NB4 (cell line): ENCODE measurements around the gene PPIL1.

ENCODE experiments used
- DNase-seq: peaks from one replicate; pipeline ENCODE4 v3.0.0; 2010; ENCODE audit warnings: low read depth
- H3K4me3 ChIP-seq: one replicate; pipeline ENCODE4 v1.5.1; 2011; ENCODE audit warnings: mild to moderate bottlenecking, low read depth, low read length, moderate library complexity
- MYC ChIP-seq: IDR thresholded peaks from 2 replicates; pipeline ENCODE4 v1.6.1; 2011; ENCODE audit warnings: low read depth, low read length
- POLR2A ChIP-seq: IDR thresholded peaks from 2 replicates; pipeline ENCODE4 v1.6.1; 2011; ENCODE audit warnings: mild to moderate bottlenecking; ENCODE audit not compliant: insufficient read length; ENCODE audit errors: extremely low read depth
- TF ChIP-seq, protein P1 (sequence below): IDR thresholded peaks from one replicate; pipeline ENCODE4 v1.5.1; 2012; ENCODE audit warnings: low read depth, low read length
- TF ChIP-seq, protein P2 (sequence below): IDR thresholded peaks from 2 replicates; pipeline ENCODE4 v1.6.1; 2011; ENCODE audit warnings: low read depth, low read length

The PPIL1 gene

DNA sequence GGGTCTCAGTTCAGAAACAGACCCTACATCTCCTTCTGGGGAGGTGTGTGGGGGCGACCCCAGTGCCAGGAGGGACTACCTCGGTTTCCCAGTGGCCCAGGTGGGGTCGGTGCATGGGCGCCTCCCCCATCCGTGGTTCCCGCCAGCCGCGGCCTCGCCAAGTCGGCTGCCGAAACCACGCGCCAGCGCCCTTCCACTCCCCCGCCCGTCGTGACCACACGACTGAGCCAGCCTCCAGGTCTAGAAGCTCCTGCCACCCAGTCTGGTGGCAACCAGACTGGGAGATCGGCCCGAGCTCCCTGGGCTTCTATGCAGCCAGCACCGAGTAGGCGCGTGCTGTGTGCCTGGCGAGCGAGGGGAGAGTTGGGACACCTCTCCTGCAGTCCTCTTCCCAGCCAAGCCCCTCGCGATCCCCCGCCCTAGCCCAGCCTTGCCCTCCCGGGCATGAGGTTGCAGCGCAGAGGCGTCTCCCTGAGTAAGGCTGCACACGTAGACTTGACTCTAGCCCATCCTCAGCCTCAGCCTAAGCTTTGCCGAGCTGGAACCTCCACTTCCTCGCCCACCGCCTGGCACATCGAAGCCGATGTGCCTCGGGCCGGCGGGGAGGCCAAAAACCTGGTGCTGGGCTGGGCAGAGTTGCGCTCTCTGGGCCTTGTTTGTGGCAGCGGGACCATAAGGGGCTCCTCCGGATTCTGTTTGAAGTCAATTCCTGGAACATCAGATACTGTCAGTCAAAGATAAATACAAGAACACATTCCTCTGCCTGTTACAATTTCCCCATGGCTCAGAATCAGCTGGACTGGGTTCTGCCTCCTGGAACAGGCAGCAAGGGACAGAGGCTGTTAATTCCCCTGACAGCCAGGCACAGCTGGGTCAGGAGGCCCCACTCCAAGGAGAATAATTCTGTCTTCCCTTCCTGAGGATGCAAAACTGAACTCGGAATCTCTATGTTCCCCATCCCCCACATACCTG lies 33.9 kb downstream of the PPIL1 start:
- no peak overlapping the region for H3K4me3 ChIP-seq
- TF ChIP-seq, protein P1, sequence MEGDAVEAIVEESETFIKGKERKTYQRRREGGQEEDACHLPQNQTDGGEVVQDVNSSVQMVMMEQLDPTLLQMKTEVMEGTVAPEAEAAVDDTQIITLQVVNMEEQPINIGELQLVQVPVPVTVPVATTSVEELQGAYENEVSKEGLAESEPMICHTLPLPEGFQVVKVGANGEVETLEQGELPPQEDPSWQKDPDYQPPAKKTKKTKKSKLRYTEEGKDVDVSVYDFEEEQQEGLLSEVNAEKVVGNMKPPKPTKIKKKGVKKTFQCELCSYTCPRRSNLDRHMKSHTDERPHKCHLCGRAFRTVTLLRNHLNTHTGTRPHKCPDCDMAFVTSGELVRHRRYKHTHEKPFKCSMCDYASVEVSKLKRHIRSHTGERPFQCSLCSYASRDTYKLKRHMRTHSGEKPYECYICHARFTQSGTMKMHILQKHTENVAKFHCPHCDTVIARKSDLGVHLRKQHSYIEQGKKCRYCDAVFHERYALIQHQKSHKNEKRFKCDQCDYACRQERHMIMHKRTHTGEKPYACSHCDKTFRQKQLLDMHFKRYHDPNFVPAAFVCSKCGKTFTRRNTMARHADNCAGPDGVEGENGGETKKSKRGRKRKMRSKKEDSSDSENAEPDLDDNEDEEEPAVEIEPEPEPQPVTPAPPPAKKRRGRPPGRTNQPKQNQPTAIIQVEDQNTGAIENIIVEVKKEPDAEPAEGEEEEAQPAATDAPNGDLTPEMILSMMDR: no peak
- TF ChIP-seq POLR2A: no peak
- no peak for TF ChIP-seq MYC
- TF ChIP-seq, protein P2, sequence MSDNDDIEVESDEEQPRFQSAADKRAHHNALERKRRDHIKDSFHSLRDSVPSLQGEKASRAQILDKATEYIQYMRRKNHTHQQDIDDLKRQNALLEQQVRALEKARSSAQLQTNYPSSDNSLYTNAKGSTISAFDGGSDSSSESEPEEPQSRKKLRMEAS: no peak
- DNase-seq: peak; percentile 47

DNA sequence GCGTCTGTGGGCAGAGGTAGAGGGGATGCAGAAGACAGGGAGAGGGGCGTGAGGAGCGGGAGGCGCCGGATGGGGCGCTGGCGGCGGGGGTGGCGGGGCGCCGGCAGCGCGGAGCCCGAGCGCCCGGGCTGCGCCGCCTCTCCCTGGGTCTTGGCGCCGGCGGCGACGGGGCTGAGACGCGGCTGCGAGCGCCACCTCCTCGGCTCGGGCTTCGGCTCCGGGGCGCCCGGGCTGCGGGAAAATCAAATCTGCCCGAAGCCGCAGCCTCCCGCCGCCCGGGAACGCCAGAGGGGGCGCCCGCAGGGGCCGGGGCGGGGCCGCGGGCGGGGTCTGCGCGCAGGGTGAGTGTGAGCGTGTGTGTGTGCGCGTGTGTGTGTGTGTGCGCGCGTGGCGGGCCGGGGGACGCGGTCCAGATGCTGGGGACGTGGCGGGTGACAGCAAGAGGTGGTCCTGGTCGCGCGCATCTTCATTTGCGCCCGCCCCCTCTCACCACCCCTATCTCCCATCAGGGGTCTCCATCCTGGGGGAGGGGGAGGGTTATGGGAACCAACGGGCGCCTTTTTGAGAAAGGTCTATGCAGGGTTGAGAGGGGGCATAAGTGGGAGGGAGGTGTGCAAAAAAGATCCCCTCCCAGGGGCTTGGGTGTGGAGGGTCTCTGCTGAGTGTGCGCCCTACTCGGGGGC lies 34.7 kb downstream of the PPIL1 start:
- TF ChIP-seq, protein P1: peak; percentile 13
- no peak for TF ChIP-seq MYC

DNA sequence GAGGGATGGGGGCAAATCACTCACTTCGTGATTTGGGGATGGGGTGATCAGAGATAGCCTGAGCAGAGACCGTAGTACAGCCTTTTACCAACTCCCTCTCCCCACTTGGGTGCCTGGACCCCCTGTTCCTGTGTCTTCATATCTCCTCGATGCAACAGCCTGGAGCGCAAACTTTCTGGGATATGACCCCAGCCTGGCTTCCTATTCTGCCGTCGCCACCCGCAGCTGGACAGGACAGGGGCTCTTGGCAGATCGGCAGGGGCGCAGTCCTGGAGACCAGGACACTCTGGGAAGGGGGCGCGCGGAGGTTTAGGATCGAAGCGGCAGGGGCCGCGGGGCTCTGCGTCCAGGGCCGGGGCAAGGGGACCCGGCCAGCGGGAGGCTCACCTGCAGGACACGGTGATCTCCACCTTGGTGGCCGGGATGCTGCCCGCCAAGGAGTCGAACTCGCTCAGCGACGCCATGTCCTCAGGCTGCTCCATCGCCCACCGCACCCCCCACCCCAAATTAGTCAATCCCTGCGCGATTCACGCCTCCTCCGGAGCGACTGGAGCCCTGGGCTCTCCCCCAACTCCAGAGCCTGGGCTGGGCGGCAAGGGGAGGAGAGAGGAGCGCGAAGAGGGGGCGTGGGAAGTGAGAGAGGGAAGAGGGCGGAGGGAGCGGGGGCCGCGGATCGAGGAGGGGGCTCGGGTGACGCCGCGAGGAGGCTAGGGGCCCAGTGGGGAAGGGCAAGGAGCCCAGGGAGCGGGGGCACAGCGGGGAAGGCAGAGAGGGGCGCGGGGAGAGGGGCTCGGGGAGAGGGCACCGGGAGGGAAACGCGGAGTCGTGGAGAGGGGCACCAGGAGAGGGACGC lies 35.5 kb downstream of the PPIL1 start, which contains the start of gene CPNE5:
Gene CPNE5 (minus strand): TSS at position 549 of the 853 bp plus-strand sequence. CDS start 67 bp downstream, at position 482.
- no peak within 1 kb of the TSS for H3K4me3 ChIP-seq
- TF ChIP-seq, protein P2: no peak
- TF ChIP-seq MYC (no peak), POLR2A (no peak)
- TF ChIP-seq, protein P1: no peak
- DNase-seq: no peak

More for the DNA sequence above, 34.7 kb downstream of the PPIL1 start:
- peak; percentile 60 for DNase-seq
- H3K4me3 ChIP-seq: no peak overlapping the region

DNA sequence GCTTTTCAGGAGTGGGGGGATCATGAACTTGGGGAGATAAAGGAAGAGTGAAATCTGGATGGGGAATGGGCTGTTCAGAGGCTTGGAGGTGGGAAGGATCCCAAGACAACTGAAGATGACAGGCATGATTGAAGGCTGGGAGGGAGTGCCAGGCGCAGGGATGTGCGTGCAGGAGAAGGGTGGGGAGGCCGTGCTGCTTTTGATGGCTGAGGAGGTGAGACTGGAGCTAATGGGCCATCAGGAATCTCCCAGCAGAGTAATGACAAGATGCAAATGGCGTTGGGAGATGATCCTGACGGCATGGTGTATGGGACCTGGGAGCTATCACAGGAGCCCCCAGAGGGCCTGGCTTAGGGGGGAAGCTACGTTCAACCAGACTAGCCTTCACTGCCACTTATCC lies 36.9 kb downstream of the PPIL1 start:
- no peak for TF ChIP-seq MYC
- no peak for TF ChIP-seq POLR2A
- TF ChIP-seq, protein P1: no peak
- TF ChIP-seq, protein P2: no peak
- no peak overlapping the region for H3K4me3 ChIP-seq
- DNase-seq: no peak

DNA sequence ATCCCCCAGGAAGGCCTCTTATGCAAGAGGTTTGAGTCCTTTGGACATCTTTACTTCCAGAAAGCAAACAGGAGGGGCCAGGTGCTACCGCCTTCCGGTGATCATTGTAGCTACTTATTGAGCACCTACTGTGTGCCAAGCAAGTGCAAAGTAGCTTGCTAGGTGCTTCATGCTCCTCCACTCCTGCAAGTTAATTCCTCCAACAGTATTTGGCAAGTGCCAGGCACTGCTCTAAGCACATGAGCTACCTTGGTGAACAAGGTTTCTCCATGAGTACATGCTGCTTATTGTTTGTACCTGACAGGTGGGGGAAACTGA lies 37.6 kb downstream of the PPIL1 start:
- no peak for TF ChIP-seq POLR2A
- TF ChIP-seq MYC: no peak
- TF ChIP-seq, protein P2: no peak
- TF ChIP-seq, protein P1: no peak
- DNase-seq: no peak
- no peak overlapping the region for H3K4me3 ChIP-seq
